Left colon (tissue), 2 donors: ENCODE data around the gene SCRT2. TPM values are rescaled to one million over a fixed set of nuclear protein-coding genes. Genes with fewer than 3 reads are reported as not detected.

Experiments used
- ATAC-seq: fragments of 200-7000 bp; cut with Tn5 transposase; one replicate; pipeline ENCODE4 v1.9.1; 2020; ENCODE audit warnings: mild to moderate bottlenecking, moderate library complexity
- DNase-seq, 2 donors: peaks; one replicate each; pipeline ENCODE4 v3.0.0-alpha.2; 2020
- intact Hi-C, 2 donors: fragments of 100-400 bp; cut with DNase I in 1 of 2; cut with micrococcal nuclease in 1 of 2; formaldehyde crosslinking; loops; one replicate each; pipeline versions ENCODE4 v1.11.2 to v1.14.0; 2022; cut with DNase I, micrococcal nuclease
- total RNA-seq, 2 donors: library from RNA; stranded (reverse); fragmentation: NEBNext Ultra II Directional; extraction: Animal tissue kit (Norgen Biotek cat#: 25700); gene quantifications; one replicate each; pipeline ENCODE4 v1.2.1, GENCODE V29; 2021
- donor health status: DM: no; HTN: no; CAD: no.
- donor health status: DM: yes; HTN: yes; CAD: no.

Gene SCRT2
- total RNA-seq, 2 donors from 2014 or later, result not detected

GRCh38 chr20:622161-622560, 53.4 kb downstream of the SCRT2 start:
- ATAC-seq, result no peak
- intact Hi-C loops, result no loop called here
- DNase-seq, result no peak

GRCh38 chr20:621125-621756, 54.4 kb downstream of the SCRT2 start:
- intact Hi-C loops, result no loop called here
- DNase-seq, result no peak
- ATAC-seq, result no peak

GRCh38 chr20:620246-620645, 55.4 kb downstream of the SCRT2 start:
- no peak for DNase-seq
- intact Hi-C loops, result no loop called here
- ATAC-seq, result no peak

- DNase-seq, result no peak
- no peak for ATAC-seq
- intact Hi-C loops, result no loop called here
These were observed 56.6 kb downstream of the SCRT2 start for GRCh38 chr20:618980-619379.

- DNase-seq, result no peak
- intact Hi-C loops, result no loop called here
- no peak for ATAC-seq
These were observed 57.5 kb downstream of the SCRT2 start for GRCh38 chr20:617934-618690.

- no peak for DNase-seq
- intact Hi-C loops, result no loop called here
These were observed 60.1 kb downstream of the SCRT2 start for GRCh38 chr20:615514-615913.

GRCh38 chr20:611843-612185, 63.8 kb downstream of the SCRT2 start:
- intact Hi-C loops, result no loop called here
- no peak for ATAC-seq
- DNase-seq, result no peak

More at GRCh38 chr20:615514-615913, 60.1 kb downstream of the SCRT2 start:
- ATAC-seq, result no peak

Other genes with a start within 250 kb of the SCRT2 start
- gene TBC1D20, start 213.3 kb downstream of the SCRT2 start, total RNA-seq, result 10 to 100 TPM; 29.0 to 32.3 TPM
- 100 to 1,000 TPM; 106 to 117 TPM for gene CSNK2A1, start 132.0 kb downstream of the SCRT2 start, total RNA-seq
- gene TCF15, start 65.5 kb downstream of the SCRT2 start, total RNA-seq, result under 1 TPM in 1 of 2 donors, not detected in 1; 0.22 TPM
- gene SRXN1, start 22.6 kb downstream of the SCRT2 start, total RNA-seq, result 10 to 100 TPM; 21.1 to 21.9 TPM
- gene SLC52A3, start 92.7 kb upstream of the SCRT2 start, total RNA-seq, result 10 to 100 TPM; 22.1 to 22.8 TPM
- 10 to 100 TPM in 1 of 2 donors, 1 to 10 TPM in 1; 7.4 to 11.5 TPM for gene FAM110A, start 157.9 kb upstream of the SCRT2 start, total RNA-seq
- not detected for gene ANGPT4, start 240.5 kb upstream of the SCRT2 start, total RNA-seq